Measurements from ENCODE around the gene CHMP3. TPM values are rescaled to one million over a fixed set of nuclear protein-coding genes. Genes with fewer than 3 reads are reported as not detected.
"Not testable (repeated sequence)": the region's sequence is repeated elsewhere in the genome, so short reads cannot be mapped to it uniquely, and the experiment has no call there.

CHMP3 gene
- 55.4 and 56.4 TPM in 2 replicates for total RNA-seq (2014; rRNA removed; shearing (Covaris generic))
- 34.6 and 44.8 TPM in 2 replicates for polyA plus RNA-seq (2014; cell fraction: nucleus; rRNA removed)

DNA sequence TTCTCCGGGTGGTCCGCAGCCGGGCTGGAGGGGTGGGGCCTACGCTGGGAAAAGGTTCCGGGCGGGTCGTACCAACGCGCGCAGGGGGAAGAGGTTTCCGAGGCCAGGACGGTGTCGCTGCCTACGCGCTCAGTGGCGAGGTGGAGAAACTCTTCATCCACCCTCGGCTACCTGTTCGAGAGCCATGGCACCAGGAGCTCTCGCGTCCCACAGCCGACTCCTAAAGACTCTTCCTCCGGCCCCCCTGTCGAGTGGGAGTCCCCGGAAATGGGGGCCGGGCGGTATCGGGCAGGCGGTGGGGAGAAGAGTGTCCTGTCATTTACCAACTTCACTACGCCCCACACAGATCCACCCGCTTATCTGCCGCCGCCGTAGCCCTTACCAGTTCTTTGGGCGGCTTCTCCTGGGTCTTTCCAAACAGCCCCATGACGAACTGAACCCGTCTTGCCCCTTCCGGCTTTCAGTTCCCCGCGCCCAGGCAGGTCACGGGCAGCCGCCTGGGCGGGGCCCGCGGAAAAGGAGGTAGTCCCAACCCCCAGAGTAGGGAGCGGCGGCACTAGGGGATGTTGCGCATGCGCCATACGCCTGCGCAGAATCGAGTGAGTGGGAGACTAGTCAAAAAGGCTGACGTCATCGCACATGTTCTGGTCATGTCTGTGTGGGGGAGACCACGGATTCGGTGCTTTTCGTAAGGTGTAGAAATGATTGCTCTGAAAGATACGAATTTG is at the start of gene CHMP3:
TSS of gene CHMP3 (minus strand) at position 522 of the 728 bp plus-strand sequence. CDS start at position 427, 95 bp downstream.
- DNase-seq (ENCODE audit: extremely low read depth, low read depth): peak; percentile 98

DNA sequence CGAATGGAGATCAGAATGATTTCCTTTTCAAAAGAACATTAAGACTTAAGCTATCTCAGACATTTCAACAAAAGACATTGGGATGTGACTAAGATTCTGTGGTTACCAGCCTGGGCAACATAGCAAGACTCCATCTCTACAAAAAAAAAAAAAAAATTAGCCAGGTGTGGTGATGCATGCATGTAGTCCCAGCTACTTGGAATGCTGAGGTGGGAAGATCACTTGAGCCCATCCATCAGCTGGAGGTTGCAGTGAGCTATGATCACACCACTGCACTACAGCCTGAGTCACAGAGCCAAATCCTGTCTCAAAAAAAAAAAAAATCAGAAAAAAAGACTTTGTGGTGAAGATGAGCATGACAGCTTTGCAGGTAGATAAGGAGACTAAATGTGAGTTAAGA is 47.6 kb upstream of the CHMP3 start:
- DNase-seq (ENCODE audit: extremely low read depth, low read depth): no peak

GRCh38 chr2:86608832-86609410 is 45.7 kb upstream of the CHMP3 start:
- no peak for DNase-seq (ENCODE audit: extremely low read depth, low read depth)

GRCh38 chr2:86603905-86604304 is 40.7 kb upstream of the CHMP3 start:
- no peak for DNase-seq (ENCODE audit: extremely low read depth, low read depth)

DNA sequence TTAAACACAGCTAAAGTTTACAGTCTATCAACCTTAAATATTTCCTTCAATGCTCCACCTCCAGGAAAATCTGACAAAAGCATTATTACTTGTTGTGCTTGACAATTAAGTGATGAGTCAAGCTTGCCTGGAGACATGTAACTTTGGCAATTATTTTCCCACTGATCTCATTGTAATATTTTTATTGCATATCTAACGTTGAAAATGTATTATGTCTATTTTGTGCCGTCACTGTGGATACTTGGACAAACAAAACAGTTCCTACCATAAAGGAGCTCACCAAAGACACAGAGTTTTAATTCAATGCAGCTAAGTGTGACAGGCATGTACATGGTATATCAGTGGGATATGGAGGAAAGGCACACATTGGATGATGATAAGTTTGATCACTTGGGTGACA is 35.7 kb upstream of the CHMP3 start:
- no peak for DNase-seq (ENCODE audit: extremely low read depth, low read depth)

GRCh38 chr2:86596118-86596517 is 32.9 kb upstream of the CHMP3 start:
- DNase-seq (ENCODE audit: extremely low read depth, low read depth): no peak

DNA sequence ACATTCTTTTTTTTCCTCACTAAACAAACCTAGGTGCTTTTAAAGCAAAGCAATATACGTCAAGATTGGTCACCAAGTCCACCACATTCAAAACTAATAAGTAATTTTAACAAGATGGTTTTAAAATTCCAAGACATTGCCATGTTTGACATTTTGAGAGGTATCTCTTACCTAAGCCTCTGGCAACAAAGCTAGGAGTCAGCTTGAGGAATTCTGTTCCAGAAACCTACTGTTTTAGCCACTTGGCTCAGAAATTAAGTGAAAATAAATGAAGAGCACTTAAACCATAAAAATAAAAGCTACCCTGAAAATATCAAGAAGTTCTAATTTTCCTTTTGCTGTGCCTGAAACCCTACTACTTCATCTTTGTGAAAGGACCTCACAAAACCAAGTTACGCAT is 30.0 kb upstream of the CHMP3 start:
- DNase-seq (ENCODE audit: extremely low read depth, low read depth): no peak

DNA sequence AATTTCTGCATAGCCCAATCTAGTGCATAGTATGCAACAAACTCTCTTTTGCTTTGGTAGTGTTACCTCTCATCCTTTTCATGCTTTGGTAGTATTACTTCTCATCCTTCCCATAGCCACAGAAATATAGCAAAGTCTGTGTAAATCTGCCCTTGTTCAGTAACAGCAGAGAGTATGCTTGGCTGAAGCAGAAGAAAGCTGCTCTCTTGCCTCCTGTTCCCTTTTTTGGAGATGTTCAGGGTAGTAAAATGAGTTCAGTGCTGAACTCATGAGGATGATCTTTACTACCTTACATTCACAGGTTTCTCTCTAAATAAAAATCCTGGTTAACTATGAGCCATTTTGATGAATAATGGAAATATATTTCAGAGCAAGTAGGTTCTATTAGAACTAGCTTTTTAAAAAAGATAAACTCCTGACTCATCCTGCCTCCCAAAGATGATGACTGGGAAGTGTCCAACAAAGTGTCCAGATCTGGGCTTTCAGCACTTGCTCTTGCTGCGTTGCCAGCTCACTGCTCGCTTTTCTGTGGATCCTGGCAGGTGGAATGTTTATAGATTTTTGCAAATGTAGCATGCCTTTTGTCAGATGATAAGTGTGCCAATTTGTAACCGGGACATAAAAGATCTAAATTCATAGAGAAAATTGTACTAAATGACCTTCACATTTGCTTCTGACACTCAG is 29.4 kb upstream of the CHMP3 start:
- no peak for DNase-seq (ENCODE audit: extremely low read depth, low read depth)

- DNase-seq (ENCODE audit: extremely low read depth, low read depth): not testable (repeated sequence)
Observed at GRCh38 chr2:86589701-86590100, 26.5 kb upstream of the CHMP3 start.

DNA sequence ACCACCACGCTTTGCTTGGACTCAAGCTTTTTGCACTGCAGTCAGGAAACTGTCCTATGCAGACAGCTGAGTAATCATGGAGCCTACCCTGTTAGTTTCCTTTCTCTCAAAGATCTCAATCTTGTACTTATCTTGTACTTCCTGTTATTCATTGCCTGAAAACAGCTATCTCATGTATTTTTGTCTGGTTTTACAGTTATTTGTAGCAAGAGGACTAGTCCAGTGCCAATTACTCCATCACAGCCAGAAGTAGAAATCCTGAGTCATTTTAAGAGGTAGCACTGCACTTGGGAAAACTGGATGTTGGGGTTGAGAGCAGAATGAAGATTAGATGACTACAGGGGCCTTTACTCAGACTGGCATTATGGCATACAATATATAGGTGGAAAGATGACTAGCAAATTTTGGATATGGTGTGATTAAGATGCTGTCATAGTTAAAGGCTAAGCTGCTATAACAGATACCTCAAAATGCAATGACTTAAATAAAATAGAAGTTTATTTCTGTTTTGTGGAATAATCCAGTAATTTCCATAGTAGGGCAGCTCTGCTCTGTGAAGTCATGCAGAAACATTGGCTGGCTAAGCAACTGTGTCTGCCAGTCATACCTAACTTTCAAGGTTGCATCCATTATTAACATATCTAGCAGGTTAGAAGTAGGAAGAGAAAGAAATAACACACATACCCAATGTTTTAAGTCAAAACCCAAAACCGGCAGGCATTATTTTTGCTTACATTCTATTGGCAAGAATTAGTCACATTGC is 21.1 kb upstream of the CHMP3 start:
- no peak for DNase-seq (ENCODE audit: extremely low read depth, low read depth)

DNA sequence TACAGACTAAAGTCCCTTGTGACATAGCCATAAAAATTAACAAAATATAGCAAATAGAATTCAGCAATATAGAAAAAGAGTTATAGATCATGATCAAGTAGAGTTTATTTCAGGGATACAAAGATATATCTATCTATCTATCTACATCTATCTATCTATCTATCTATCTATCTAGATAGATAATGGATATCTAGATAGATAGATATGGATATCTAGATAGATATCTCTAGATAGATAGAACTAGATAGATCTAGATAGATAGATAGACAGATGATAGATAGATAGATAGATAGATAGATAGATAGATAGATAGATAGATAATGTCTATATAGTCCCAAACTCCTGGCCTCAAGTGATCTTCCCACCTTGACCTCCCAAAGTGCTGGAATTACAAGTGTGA is 17.3 kb upstream of the CHMP3 start:
- DNase-seq (ENCODE audit: extremely low read depth, low read depth): no peak

DNA sequence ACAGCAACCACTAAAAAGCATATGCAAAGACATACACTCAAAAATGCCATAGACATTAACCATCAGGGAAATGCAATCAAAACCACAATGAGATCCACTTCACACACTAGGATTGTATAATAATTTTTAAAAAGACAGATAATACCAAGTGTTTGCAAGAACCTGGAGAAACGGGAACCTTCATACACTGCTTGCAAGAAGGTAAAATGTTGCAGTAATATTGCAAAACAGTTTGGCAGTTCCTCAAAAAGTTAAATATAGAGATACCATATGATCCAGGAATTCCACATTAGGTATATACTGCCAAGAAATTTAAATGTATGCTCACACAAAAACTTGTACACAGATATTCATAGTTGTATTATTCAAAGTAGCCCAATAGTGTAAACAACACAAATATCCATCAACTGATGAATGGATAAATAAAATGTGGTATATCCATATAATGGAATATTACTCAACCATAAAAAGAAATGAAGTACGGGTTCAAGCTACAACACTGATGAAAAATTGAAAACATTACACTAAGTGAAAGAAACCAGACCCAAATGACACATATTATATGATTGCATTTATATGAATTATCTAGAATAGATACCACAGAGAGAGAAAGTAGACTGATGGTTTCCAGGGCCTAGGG is 14.7 kb upstream of the CHMP3 start:
- DNase-seq (ENCODE audit: extremely low read depth, low read depth): no peak

DNA sequence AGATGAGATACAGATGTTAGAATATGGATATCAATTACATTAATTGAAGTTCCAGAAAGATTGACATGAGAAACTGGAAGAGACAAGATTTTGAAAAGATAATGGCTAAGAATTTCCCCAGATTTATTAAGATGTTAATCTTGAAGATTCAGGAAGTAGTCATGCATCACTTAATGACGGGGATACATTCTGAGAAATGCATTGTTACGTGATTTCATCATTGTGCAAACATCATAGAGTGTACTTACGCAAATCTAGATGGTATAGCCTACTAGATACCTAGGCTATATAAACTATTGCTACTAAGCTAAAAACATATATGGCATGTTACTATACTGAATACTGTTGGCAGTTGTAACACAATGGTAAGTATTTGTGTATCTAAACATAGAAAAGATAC is 6.8 kb upstream of the CHMP3 start:
- peak; percentile 3 for DNase-seq (ENCODE audit: extremely low read depth, low read depth)

DNA sequence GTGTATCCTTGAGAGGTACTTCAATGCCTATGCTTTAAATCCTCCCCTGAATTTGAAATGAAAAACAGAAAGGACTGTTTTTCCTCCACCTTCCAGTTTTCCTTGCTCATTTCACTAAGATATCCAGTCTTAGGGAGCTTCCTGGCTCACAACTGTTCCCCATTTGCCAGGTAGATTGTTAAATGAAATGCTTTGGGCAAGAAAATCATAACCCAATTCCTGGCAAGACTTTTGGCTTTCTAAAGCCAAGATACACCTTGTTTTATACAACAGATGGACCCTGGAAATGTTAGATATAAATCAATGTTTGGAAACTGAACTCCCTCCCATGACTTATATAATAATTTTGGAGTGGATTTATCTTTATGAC is 3.6 kb upstream of the CHMP3 start:
- DNase-seq (ENCODE audit: extremely low read depth, low read depth): no peak

DNA sequence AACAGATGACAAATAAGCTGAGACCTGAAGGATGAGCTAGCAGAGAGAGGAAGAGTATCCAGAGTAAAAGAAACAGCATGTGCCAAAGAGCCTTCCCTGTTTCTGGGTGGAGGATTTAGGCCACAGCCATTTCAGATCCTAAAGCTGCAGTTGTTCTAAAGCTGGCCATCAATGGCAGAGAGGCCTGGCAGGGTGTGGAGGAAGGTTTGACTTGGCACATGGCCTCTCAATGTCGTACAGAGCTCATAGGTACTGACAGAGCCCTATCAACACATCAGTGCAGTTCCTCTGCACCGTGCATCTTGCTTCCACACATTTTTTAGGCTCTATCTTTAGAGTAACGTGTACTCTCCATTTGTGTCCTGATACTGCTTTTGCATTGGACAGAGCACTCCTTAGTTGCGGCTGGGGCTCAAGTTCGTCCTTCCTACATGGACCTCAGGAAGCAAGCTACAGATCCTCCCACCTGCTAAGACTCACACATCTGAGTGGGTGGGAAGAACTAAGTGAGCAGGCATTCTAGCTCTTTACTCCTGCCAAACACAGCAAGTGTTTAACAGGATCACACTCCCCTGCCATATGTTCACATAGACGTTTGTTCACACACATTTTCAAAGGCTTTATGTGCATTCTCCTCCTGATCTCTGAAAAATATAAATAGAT is 3.0 kb upstream of the CHMP3 start:
- DNase-seq (ENCODE audit: extremely low read depth, low read depth): no peak

- DNase-seq (ENCODE audit: extremely low read depth, low read depth): no peak
Observed at GRCh38 chr2:86563650-86564061, 413 bp upstream of the CHMP3 start.

DNA sequence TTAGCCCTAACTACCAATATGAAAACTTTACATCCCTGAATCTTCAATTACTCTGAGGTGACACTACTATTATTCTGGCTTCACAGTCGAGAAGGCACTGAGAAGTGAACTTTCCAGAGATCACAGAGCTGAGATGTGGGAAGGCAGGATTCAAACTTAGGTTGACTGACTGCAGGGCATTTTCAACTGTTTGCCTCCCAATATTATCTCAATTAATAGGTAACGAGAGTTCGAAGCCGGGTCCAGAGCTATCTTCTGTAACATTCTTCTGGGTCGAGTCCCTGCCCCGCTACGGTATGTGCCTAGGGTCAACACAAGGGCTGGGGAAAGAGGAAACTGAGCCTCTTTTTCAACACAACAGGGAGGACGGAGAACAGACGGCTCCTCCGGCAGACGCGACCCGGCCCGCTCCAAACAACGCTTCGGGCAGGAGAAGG is 740 bp downstream of the CHMP3 start:
- no peak for DNase-seq (ENCODE audit: extremely low read depth, low read depth)

DNA sequence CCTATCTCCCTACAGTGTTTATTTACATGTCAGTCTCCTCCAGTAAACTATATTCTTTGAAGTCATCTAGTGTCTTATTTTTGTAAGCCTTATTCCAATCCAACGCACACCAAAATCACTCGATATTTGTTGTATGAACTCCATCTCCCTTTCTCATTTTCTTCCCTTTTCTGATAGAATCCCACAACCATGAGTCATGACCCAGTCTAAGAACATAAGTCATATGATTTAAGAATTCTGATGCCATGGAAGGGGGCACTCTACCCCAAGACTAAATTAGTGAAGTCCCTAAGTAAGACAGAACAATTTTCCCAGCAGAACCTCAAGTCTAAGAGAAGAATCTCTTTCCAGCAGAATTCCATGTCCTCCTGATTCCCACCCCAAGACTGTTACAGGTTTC is 5.4 kb downstream of the CHMP3 start:
- no peak for DNase-seq (ENCODE audit: extremely low read depth, low read depth)

- DNase-seq (ENCODE audit: extremely low read depth, low read depth): no peak
Observed at GRCh38 chr2:86556508-86556907, 6.7 kb downstream of the CHMP3 start.

GRCh38 chr2:86552889-86553288 is 10.4 kb downstream of the CHMP3 start:
- DNase-seq (ENCODE audit: extremely low read depth, low read depth): no peak

Measured in NCI-H460 (cell line).